BE2C (cell line): ENCODE results near the gene KCNIP4.

Source experiments
- DNase-seq: peaks from one replicate; pipeline ENCODE4 v3.0.0-alpha.2; 2020
- H3K27me3 ChIP-seq: fragments of 250-450 bp; sonication (Bioruptor Pico); 2 replicates; pipeline ENCODE4 v1.5.1; 2020; ENCODE audit warnings: mild to moderate bottlenecking
- H3K36me3 ChIP-seq: fragments of 250-450 bp; sonication (Bioruptor Pico); 2 replicates; pipeline ENCODE4 v1.5.1; 2020; ENCODE audit warnings: mild to moderate bottlenecking
- H3K4me1 ChIP-seq: fragments of 250-450 bp; sonication (Bioruptor Pico); 2 replicates; pipeline ENCODE4 v1.5.1; 2020
- H3K4me3 ChIP-seq: 2 replicates; pipeline ENCODE4 v1.5.1; 2011; ENCODE audit warnings: low read depth, low read length
- H3K9me3 ChIP-seq: fragments of 250-450 bp; sonication (Bioruptor Pico); 2 replicates; pipeline ENCODE4 v1.5.1; 2020
- CTCF ChIP-seq: IDR thresholded peaks from 2 replicates; pipeline ENCODE4 v1.5.1; 2012; ENCODE audit warnings: mild to moderate bottlenecking, low read depth, low read length

KCNIP4 gene

GRCh38 chr4:20724915-20725314 is 1223.7 kb downstream of the KCNIP4 start:
- H3K9me3 ChIP-seq: no peaks in the 10 kb centered on the region; the same call in 1 of the 2 replicates
- H3K36me3 ChIP-seq: peaks cover 63% of the 10 kb centered on the region

GRCh38 chr4:20723463-20723862 is 1225.1 kb downstream of the KCNIP4 start:
- Histone ChIP-seq H3K4me3 (no peak overlapping the region), H3K36me3 (peaks cover 58% of the 10 kb centered on the region)
- DNase-seq: no peak

More at GRCh38 chr4:20724915-20725314, 1223.7 kb downstream of the KCNIP4 start:
- DNase-seq: no peak
- no peaks in the 10 kb centered on the region for H3K27me3 ChIP-seq
- H3K4me3 ChIP-seq: no peak overlapping the region
- H3K4me1 ChIP-seq: 0 out of 2 replicates have a peak, but pooled peaks cover 4% of the 10 kb centered on the region
- no peak for TF ChIP-seq CTCF

GRCh38 chr4:20723019-20723418 is 1225.6 kb downstream of the KCNIP4 start:
- Histone ChIP-seq H3K36me3 (peaks cover 54% of the 10 kb centered on the region), H3K4me1 (no peaks in the 10 kb centered on the region), H3K9me3 (no peaks in the 10 kb centered on the region; the same call in 1 of the 2 replicates), H3K4me3 (no peak overlapping the region), H3K27me3 (no peaks in the 10 kb centered on the region)
- DNase-seq: no peak
- TF ChIP-seq CTCF: no peak

More at GRCh38 chr4:20723463-20723862, 1225.1 kb downstream of the KCNIP4 start:
- no peak for TF ChIP-seq CTCF
- Histone ChIP-seq H3K4me1 (0 out of 2 replicates have a peak, but pooled peaks cover 2% of the 10 kb centered on the region), H3K9me3 (no peaks in the 10 kb centered on the region; the same call in 1 of the 2 replicates), H3K27me3 (no peaks in the 10 kb centered on the region)

GRCh38 chr4:20711335-20711734 is 1237.2 kb downstream of the KCNIP4 start:
- TF ChIP-seq CTCF: no peak
- no peaks in the 10 kb centered on the region; the same call in 1 of the 2 replicates for H3K4me1 ChIP-seq
- no peak overlapping the region for H3K4me3 ChIP-seq
- DNase-seq: peak; percentile 27
- H3K9me3 ChIP-seq: no peaks in the 10 kb centered on the region; the same call in 1 of the 2 replicates
- H3K36me3 ChIP-seq: peaks cover 41% of the 10 kb centered on the region
- no peaks in the 10 kb centered on the region for H3K27me3 ChIP-seq

GRCh38 chr4:20700007-20700761 is 1248.4 kb downstream of the KCNIP4 start, which contains the start of gene PACRGL:
TSS of gene PACRGL (plus strand) at chr4:20700458. CDS start at chr4:20704482, 4,024 bp downstream.
- peak within 1 kb of the TSS; percentile 93 for H3K4me3 ChIP-seq
- H3K27me3 ChIP-seq: no peaks in the 10 kb centered on the region
- peak; percentile 97 for DNase-seq
- no peak for TF ChIP-seq CTCF
- peaks cover 11% of the 10 kb centered on the region for H3K36me3 ChIP-seq
- no peaks in the 10 kb centered on the region for H3K9me3 ChIP-seq
- peaks cover 4% of the 10 kb centered on the region; the same call in 1 of the 2 replicates for H3K4me1 ChIP-seq

- H3K36me3 ChIP-seq: no peaks in the 10 kb centered on the region; the same call in 1 of the 2 replicates
- peaks cover 4% of the 10 kb centered on the region; the same call in 1 of the 2 replicates for H3K4me1 ChIP-seq
- no peaks in the 10 kb centered on the region for H3K9me3 ChIP-seq
- no peak for DNase-seq
- no peaks in the 10 kb centered on the region for H3K27me3 ChIP-seq
- no peak overlapping the region for H3K4me3 ChIP-seq
- TF ChIP-seq CTCF: no peak
These were observed 1249.8 kb downstream of the KCNIP4 start for GRCh38 chr4:20698820-20699219.
